Endothelial cell of umbilical vein (primary cell): Measurements from ENCODE around the gene CLCN2. TPM values are rescaled to one million over a fixed set of nuclear protein-coding genes. Genes with fewer than 3 reads are reported as not detected.

Experiments used
- BruUV-seq: library from RNA; stranded (reverse); fragments of 400-500 nt; replicated peaks from 2 replicates; lab custom pipeline; 2021; lab: Mats Ljungman, UMichigan
- CTCF ChIA-PET: fragments of 300-600, 350-600 bp; sonication (Branson Sonifier 250); formaldehyde crosslinking; loops from one replicate; lab custom pipeline; 2021; ENCODE audit warnings: antibody characterized with exemption, inconsistent platforms; lab: Charles Lee
- POLR2A ChIA-PET: fragments of 300-600, 350-600 bp; sonication (Branson Sonifier 250); formaldehyde crosslinking; loops from one replicate; lab custom pipeline; 2021; ENCODE audit warnings: antibody characterized with exemption, inconsistent platforms; lab: Charles Lee
- DNase-seq: peaks from one replicate; pipeline ENCODE4 v3.0.0-alpha.2; 2011; ENCODE audit warnings: low read depth, low spot score
- FAIRE-seq: peaks from 2 replicates; lab custom pipeline; 2011; peaks lifted over from hg19 to GRCh38; lab: Jason Lieb, UNC
- H2AFZ ChIP-seq: 2 replicates; pipeline ENCODE4 v1.6.0; 2012; ENCODE audit warnings: low read depth, low read length, control low read depth, inconsistent platforms
- H3K27ac ChIP-seq: 2 replicates; pipeline ENCODE4 v1.5.1; 2011; ENCODE audit warnings: low read depth, mild to moderate bottlenecking, control low read depth, low read length, moderate library complexity; ENCODE audit not compliant: insufficient read depth
- H3K27me3 ChIP-seq, 2 experiments: 2 replicates each; pipeline versions ENCODE4 v1.6.0 to v1.6.1; 2011; ENCODE audit warnings: low read length in 2 of 2, mixed read lengths in 1 of 2; ENCODE audit not compliant: control insufficient read depth in 2 of 2, insufficient read depth in 2 of 2
- H3K36me3 ChIP-seq, 2 experiments: 2 replicates in 1 of 2; 3 replicates in 1 of 2; pipeline ENCODE4 v1.5.1; 2011; ENCODE audit warnings: low read length in 2 of 2, mild to moderate bottlenecking in 1 of 2, moderate library complexity in 1 of 2; ENCODE audit not compliant: control insufficient read depth in 2 of 2, insufficient read depth in 2 of 2; ENCODE audit errors: extremely low read depth in 1 of 2
- H3K4me1 ChIP-seq: 3 replicates; pipeline ENCODE4 v1.5.1; 2011; ENCODE audit warnings: mild to moderate bottlenecking, low read length; ENCODE audit not compliant: control insufficient read depth, insufficient read depth; ENCODE audit errors: extremely low read depth
- H3K4me2 ChIP-seq: 2 replicates; pipeline ENCODE4 v1.6.1; 2011; ENCODE audit warnings: low read length, control low read depth, mixed read lengths; ENCODE audit not compliant: insufficient read depth
- H3K4me3 ChIP-seq, 3 experiments: fragments of 200-600 bp in 1 of 3; sonication (generic), shearing (Covaris generic) in 1 of 3; replicated peaks in 1 of 3; 2 replicates each; pipeline ENCODE4 v1.5.1; 2011 to 2016; ENCODE audit warnings: control low read depth in 3 of 3, low read length in 3 of 3, mild to moderate bottlenecking in 2 of 3, inconsistent platforms in 1 of 3, low read depth in 1 of 3, moderate library complexity in 1 of 3; ENCODE audit not compliant: insufficient read depth in 1 of 3
- H3K79me2 ChIP-seq: 2 replicates; pipeline ENCODE4 v1.6.0; 2012; ENCODE audit warnings: low read length, inconsistent platforms; ENCODE audit not compliant: control insufficient read depth, insufficient read depth
- H3K9ac ChIP-seq: replicated peaks from 2 replicates; pipeline ENCODE3; 2011; ENCODE audit warnings: low read length, control low read depth; ENCODE audit not compliant: insufficient read depth; ENCODE audit errors: extremely low read depth
- H3K9me1 ChIP-seq: replicated peaks from 3 replicates; pipeline ENCODE4 v1.6.0; 2011; ENCODE audit warnings: mild to moderate bottlenecking, low read length; ENCODE audit not compliant: control insufficient read depth, insufficient read depth; ENCODE audit errors: extremely low read depth
- H3K9me3 ChIP-seq: replicated peaks from 2 replicates; pipeline ENCODE4 v1.5.1; 2012; ENCODE audit warnings: low read length, inconsistent platforms; ENCODE audit not compliant: control insufficient read depth, insufficient read depth
- H4K20me1 ChIP-seq: replicated peaks from 2 replicates; pipeline ENCODE3; 2011; ENCODE audit warnings: mild to moderate bottlenecking, low read length; ENCODE audit not compliant: control insufficient read depth, insufficient read depth; ENCODE audit errors: extremely low read depth
- EZH2 ChIP-seq: IDR thresholded peaks from 2 replicates; pipeline ENCODE4 v1.6.1; 2012; ENCODE audit warnings: borderline replicate concordance, low read depth, mild to moderate bottlenecking, moderate library complexity, low read length, inconsistent platforms; ENCODE audit not compliant: severe bottlenecking
- FOS ChIP-seq: IDR thresholded peaks from 2 replicates; pipeline ENCODE4 v1.6.1; 2011; ENCODE audit warnings: mild to moderate bottlenecking, low read length, moderate library complexity, borderline replicate concordance; ENCODE audit not compliant: insufficient read depth
- GATA2 ChIP-seq: IDR thresholded peaks from 2 replicates; pipeline ENCODE4 v1.7.0; 2011; ENCODE audit warnings: low read depth, mild to moderate bottlenecking, moderate library complexity, mixed read lengths, low read length; ENCODE audit not compliant: insufficient read length, insufficient read depth
- JUN ChIP-seq: IDR thresholded peaks from 2 replicates; pipeline ENCODE4 v1.6.1; 2011; ENCODE audit warnings: borderline replicate concordance, low read depth; ENCODE audit not compliant: insufficient read length, insufficient read depth
- MAX ChIP-seq: IDR thresholded peaks from 2 replicates; pipeline ENCODE4 v1.6.1; 2011; ENCODE audit not compliant: insufficient read depth, insufficient read length
- MYC ChIP-seq: IDR thresholded peaks from one replicate; pipeline ENCODE4 v1.6.1; 2011; ENCODE audit warnings: mild to moderate bottlenecking, low read depth, low read length
- POLR2A ChIP-seq: IDR thresholded peaks from 2 replicates; pipeline ENCODE4 v1.6.1; 2012; ENCODE audit warnings: low read depth, mild to moderate bottlenecking, control low read depth, low read length
- POLR2AphosphoS5 ChIP-seq: IDR thresholded peaks from 2 replicates; pipeline ENCODE4 v1.6.1; 2012; ENCODE audit warnings: low read depth, mild to moderate bottlenecking, control low read depth, low read length, moderate library complexity; ENCODE audit not compliant: insufficient read depth
- dilution Hi-C: fragments of 300-500 bp; cut with MboI; formaldehyde crosslinking; loops from one replicate; pipeline ENCODE4 v1.15.0; 2019; ENCODE audit warnings: low sequenced_read_pairs; ENCODE audit not compliant: extremely low pct_ligation_motif_present
- intact Hi-C: fragments of 100-400 bp; cut with micrococcal nuclease; formaldehyde crosslinking; loops from one replicate; pipeline ENCODE4 v1.10.0; 2022
- polyA plus RNA-seq, 4 experiments: library from polyadenylated mRNA; depleted of rRNA in 3 of 4; stranded (reverse) in 3 of 4; unstranded in 1 of 4; fragments of >200 nt; gene quantifications; 2 replicates each; pipeline versions ENCODE4 v1.2.1 to v1.2.3, GENCODE V29; 2011 to 2012; ENCODE audit warnings: missing spikeins in 1 of 4
- total RNA-seq: library from RNA; stranded (reverse); gene quantifications from 2 replicates; pipeline ENCODE4 v1.2.3, GENCODE V29; 2021
- TF ChIP-seq, protein P1 (sequence below), 2 donors: IDR thresholded peaks; 1 replicate in 1 of 2; 2 replicates in 1 of 2; pipeline ENCODE4 v1.5.1; 2011; ENCODE audit warnings: low read length in 2 of 2, mild to moderate bottlenecking in 2 of 2, moderate library complexity in 2 of 2, control low read depth in 1 of 2, inconsistent platforms in 1 of 2, low read depth in 1 of 2; ENCODE audit not compliant: insufficient read depth in 1 of 2; ENCODE audit errors: extremely low read depth in 1 of 2

Gene CLCN2
- total and polyA plus RNA-seq, 2 donors (not counting 3 experiments of a cell fraction or from before 2014, with no cell fraction given), result 3.5 to 6.5 TPM

DNA sequence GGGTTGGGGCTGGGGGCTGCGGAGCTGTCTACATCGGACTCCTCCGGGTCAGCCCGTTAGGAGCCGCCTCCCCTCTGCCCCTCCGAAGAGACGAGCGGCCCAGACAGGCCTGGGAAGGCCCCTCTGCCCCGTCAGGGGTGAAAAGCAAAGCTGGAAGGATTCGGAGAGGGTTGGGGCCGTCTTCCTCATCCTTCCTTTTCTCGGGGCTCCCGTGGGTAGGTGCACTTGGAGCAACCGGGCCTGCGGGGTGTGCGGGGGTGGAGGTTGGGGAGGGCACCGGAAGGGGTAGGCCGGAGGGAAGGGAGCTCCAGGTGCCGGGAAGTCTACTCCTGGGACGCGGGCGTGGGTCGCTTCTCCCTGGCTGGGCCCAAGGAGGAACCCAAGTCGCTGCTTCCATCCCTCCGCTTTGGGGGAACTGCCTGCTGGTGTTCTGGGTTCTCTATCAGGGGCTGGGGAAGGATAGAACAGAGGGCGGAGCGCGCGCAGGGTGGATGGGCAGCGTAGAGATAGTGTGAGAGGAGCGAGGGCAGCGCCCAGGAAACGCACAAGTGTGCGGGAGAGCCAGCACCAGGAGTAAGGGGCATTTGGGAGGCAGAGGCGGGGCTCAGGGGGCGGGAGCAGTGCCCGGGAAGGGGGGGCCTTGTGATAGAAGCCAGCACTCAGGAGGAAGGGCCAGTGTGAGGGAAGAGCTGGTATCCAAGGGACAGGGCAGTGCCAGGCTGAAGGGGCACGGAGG lies 695 bp upstream of the CLCN2 start:
- Histone ChIP-seq H2AFZ (peak overlapping the region; percentile 18), H3K27me3 (no peaks in the 10 kb centered on the region), H3K9ac (peak overlapping the region; percentile 90), H3K4me1 (peaks cover 14% of the 10 kb centered on the region), H3K9me3 (no peaks in the 10 kb centered on the region), H3K27ac (peak overlapping the region; percentile 86), H3K9me1 (no peaks in the 10 kb centered on the region), H4K20me1 (no peaks in the 10 kb centered on the region), H3K4me3 (peak overlapping the region; percentile 38 to 87 (median 59)), H3K36me3 (peaks cover 2 to 6% of the 10 kb centered on the region in 2 experiments), H3K79me2 (peaks cover 21% of the 10 kb centered on the region), H3K4me2 (peak overlapping the region; percentile 40)
- intact Hi-C loops, result loop anchor here (1.0 to 2.0 kb wide), 5 partner anchors 8 to 63 kb away; partner anchors contain the start of gene PSMD2
- dilution Hi-C loops, result no loop called here
- CTCF ChIA-PET, result interaction anchor here (0.7 to 2.9 kb wide), 11 partner anchors 9 to 179 kb away, joined by 3 to 17 read pairs (median 4); no protein-coding TSS in a partner anchor
- peak; percentile 38 for FAIRE-seq
- BruUV-seq, result no TSS peak
- DNase-seq, result no peak
- TF ChIP-seq POLR2A (no peak), JUN (no peak), GATA2 (no peak), POLR2AphosphoS5 (no peak), MAX (no peak), MYC (no peak), EZH2 (no peak), FOS (no peak)
- TF ChIP-seq, protein P1, sequence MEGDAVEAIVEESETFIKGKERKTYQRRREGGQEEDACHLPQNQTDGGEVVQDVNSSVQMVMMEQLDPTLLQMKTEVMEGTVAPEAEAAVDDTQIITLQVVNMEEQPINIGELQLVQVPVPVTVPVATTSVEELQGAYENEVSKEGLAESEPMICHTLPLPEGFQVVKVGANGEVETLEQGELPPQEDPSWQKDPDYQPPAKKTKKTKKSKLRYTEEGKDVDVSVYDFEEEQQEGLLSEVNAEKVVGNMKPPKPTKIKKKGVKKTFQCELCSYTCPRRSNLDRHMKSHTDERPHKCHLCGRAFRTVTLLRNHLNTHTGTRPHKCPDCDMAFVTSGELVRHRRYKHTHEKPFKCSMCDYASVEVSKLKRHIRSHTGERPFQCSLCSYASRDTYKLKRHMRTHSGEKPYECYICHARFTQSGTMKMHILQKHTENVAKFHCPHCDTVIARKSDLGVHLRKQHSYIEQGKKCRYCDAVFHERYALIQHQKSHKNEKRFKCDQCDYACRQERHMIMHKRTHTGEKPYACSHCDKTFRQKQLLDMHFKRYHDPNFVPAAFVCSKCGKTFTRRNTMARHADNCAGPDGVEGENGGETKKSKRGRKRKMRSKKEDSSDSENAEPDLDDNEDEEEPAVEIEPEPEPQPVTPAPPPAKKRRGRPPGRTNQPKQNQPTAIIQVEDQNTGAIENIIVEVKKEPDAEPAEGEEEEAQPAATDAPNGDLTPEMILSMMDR (IDR thresholded peaks at IDR 0.05; ENCODE audit: extremely low read depth in 1 of 2, insufficient read depth in 1 of 2, low read depth in 1 of 2, low read length in 2 of 2), result no peak
- POLR2A ChIA-PET, result interaction anchor here (0.6 to 0.8 kb wide), 3 partner anchors 25 to 47 kb away, joined by 3 to 7 read pairs (median 3); partner anchors contain the start of gene FAM131A
